ENCODE results near the gene ARSD. TPM values are rescaled to one million over a fixed set of nuclear protein-coding genes. Genes with fewer than 3 reads are reported as not detected.

Gene ARSD
- total RNA-seq, 1 donor, result 69.7 TPM

DNA sequence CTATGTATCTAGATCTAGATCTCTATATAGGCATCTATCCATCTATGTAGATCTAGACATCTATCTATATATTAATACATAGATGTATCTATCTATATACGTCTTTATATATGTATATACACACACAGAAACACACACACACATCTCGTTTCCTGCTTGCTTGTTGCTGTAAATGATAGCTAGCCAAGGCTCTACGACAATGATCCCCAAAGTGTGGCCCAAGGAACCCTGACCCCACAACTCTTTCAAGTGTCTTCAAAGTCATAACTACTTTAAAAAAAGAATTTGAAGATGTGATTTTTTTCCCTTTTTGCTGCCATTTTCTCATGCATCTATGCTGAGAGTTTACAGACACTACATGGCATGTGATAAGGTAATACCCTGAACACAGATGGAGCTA lies 71.6 kb downstream of the ARSD start:
- DNase-seq (ENCODE audit: low read depth in 2 of 3, low spot score in 2 of 3), result peak in 1 of 3 donors; percentile 2

- no peak for DNase-seq (ENCODE audit: low read depth in 2 of 3, low spot score in 2 of 3)
Measured at GRCh38 chrX:2855761-2856160, 73.4 kb downstream of the ARSD start.

DNA sequence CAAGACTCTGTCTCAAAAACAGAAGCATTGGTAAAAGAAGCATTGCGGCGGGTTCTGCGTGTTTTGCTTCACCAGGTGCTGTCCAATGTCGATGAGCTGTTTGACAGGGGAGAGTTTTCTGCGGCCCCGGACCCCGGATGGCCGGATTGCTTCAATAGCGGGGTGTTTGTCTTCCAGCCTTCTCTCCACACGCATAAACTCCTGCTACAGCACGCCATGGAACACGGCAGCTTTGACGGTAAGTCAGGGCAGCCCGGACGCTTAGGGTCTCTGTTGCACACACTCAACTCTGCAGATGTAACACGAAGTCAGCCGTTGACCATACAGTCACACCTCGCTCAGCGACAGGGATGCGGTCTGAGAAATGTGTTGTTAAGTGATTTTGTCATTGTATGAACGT lies 74.2 kb downstream of the ARSD start:
- DNase-seq (ENCODE audit: low read depth in 2 of 3, low spot score in 2 of 3), result no peak

Other genes with a start within 250 kb of the ARSD start
- gene CD99, start 238.0 kb downstream of the ARSD start, total RNA-seq, result 300 TPM
- gene XG, start 177.3 kb downstream of the ARSD start, total RNA-seq, result under 0.01 TPM
- 1.6 TPM for gene GYG2, start 100.4 kb downstream of the ARSD start, total RNA-seq
- not detected for gene ARSH, start 77.2 kb upstream of the ARSD start, total RNA-seq
- gene ARSF, start 112.1 kb upstream of the ARSD start, total RNA-seq, result not detected

Measured in hematopoietic multipotent progenitor cell (in vitro differentiated cells).